Heart left ventricle (tissue), 13 donors: ENCODE measurements around the gene C11orf42.

ENCODE experiments used
- CTCF ChIP-seq, 12 donors: fragments of 200-600 bp; sonication (generic) in 4 of 12; IDR thresholded peaks; one replicate each; pipeline versions ENCODE4 v1.5.0 to v1.8.0; 2018 to 2022; ENCODE audit warnings: antibody characterized with exemption in 12 of 12, mild to moderate bottlenecking in 5 of 12
- POLR2A ChIP-seq, 2 donors: fragments of 450-650 bp; IDR thresholded peaks; one replicate each; pipeline ENCODE4 v1.6.1; 2017; ENCODE audit warnings: antibody characterized with exemption in 2 of 2, mild to moderate bottlenecking in 2 of 2, moderate library complexity in 2 of 2
- donor health status: ischemic (EF 13 %, LVEDD 7.1; RV severe dilation, severe dysfunction).
- donor health status: DM: no; HTN: yes; CAD: no.
- donor health status: DM: no; HTN: no; CAD: no.
- donor health status: ischemic (EF 25% LVEDD 6.9; RV normal size, moderate dysfunction).
- donor health status: ischemic (EF 25% LVEDD 5.7; RV mildly dilated, moderate dysfunction).
- donor health status: ischemic (EF 35%, LVEDD 5.7; RV mildly dilated, moderate dysfunction).
- donor health status: nonischemic (EF 11% LVEDD 7.7; RV severe dilation, severe dysfunction).
- donor health status: DM: yes; HTN: yes; CAD: no.
- donor health status: PGD.
- donor health status: ischemic (EF 29% LVEDD 5.4; RV normal size, mild dysfunction).
- donor health status: nonischemic (EF 23%, LVEDD 6.1; RV moderate dilation, normal function).

DNA sequence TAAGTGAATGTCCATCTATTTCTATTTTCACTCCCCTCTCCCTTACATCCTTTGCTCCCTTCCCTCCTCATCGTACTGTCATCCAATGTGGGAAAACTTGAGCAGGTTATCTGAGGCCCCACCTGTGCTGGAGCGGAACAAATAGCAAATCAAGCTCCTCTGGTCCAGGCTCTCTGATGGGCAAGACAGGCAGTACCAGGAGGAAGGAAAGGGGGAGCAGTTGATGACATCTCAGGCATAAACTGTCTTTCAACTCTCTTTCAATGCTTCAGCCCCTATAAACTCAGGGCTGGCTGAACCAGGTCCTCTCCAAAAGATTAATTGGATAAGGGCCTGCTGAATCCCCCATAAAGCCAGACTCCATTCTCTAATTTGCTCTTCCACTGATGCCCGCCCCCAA is 52.8 kb downstream of the C11orf42 start:
- TF ChIP-seq CTCF (IDR thresholded peaks at IDR 0.05): no peak
- TF ChIP-seq POLR2A (IDR thresholded peaks at IDR 0.05): no peak
